H1 (cell line): ENCODE results near the gene VAPA. TPM values are rescaled to one million over a fixed set of nuclear protein-coding genes. Genes with fewer than 3 reads are reported as not detected.

Experiments
- CBX8 ChIP-seq: fragments of 300-800, 300-1000 bp; sonication (generic); IDR thresholded peaks from 2 replicates; pipeline ENCODE4 v1.7.1; 2016; ENCODE audit warnings: low read depth, low read length, borderline replicate concordance
- NRF1 ChIP-seq: IDR thresholded peaks from 2 replicates; pipeline ENCODE4 v1.6.1; 2011; ENCODE audit warnings: mild to moderate bottlenecking, low read depth, low read length, improper control_type of control experiment
- PHF8 ChIP-seq: fragments of 200-600 bp; sonication (generic); conservative IDR thresholded peaks from 2 replicates; pipeline ENCODE4 v1.7.1; 2012; ENCODE audit warnings: low read depth, mild to moderate bottlenecking, inconsistent platforms, low read length, moderate library complexity
- POLR2AphosphoS5 ChIP-seq: IDR thresholded peaks from 2 replicates; pipeline ENCODE4 v1.6.1; 2011; ENCODE audit warnings: low read depth, low read length
- RAD21 ChIP-seq, 2 experiments: IDR thresholded peaks in 1 of 2; conservative IDR thresholded peaks in 1 of 2; 2 replicates each; pipeline ENCODE4 v1.6.1; 2011; ENCODE audit warnings: low read depth in 2 of 2, low read length in 2 of 2, improper control_type of control experiment in 1 of 2, inconsistent platforms in 1 of 2, mild to moderate bottlenecking in 1 of 2, moderate library complexity in 1 of 2
- SIN3A ChIP-seq, 2 experiments: IDR thresholded peaks in 1 of 2; conservative IDR thresholded peaks in 1 of 2; 2 replicates each; pipeline ENCODE4 v1.6.1; 2011 to 2012; ENCODE audit warnings: low read length in 2 of 2, improper control_type of control experiment in 1 of 2, low read depth in 1 of 2, mild to moderate bottlenecking in 1 of 2
- polyA plus RNA-seq, 7 experiments: library from polyadenylated mRNA; depleted of rRNA in 3 of 7; stranded (reverse) in 5 of 7; unstranded in 2 of 7; fragments of >200 nt in 5 of 7; fragments of 200-250 nt in 2 of 7; gene quantifications; 1 replicate in 5 of 7; 2 replicates in 1 of 7; 4 replicates in 1 of 7; pipeline versions ENCODE4 v1.2.1 to v1.2.3, GENCODE V29; 2011 to 2013; ENCODE audit warnings: missing spikeins in 2 of 7, mixed read lengths in 2 of 7
- total RNA-seq: library from RNA; stranded (reverse); fragmentation: NEBNext Ultra II Directional; extraction: Animal tissue kit (Norgen Biotek cat#: 25700); gene quantifications from 2 replicates; pipeline ENCODE4 v1.2.1, GENCODE V29; 2021

The VAPA gene
- total and polyA plus RNA-seq, 2 of the 8 experiments (the other 6 are each of a cell fraction or from before 2014, with no cell fraction given): 79.7 to 130 TPM

- TF ChIP-seq SIN3A (conservative IDR thresholded peaks at IDR 0.05 in 1 of 2, IDR thresholded peaks at IDR 0.05 in 1 of 2; ENCODE audit: low read depth in 1 of 2, low read length in 2 of 2): no peak
- no peak for TF ChIP-seq NRF1
- no peak for TF ChIP-seq PHF8
- no peak for TF ChIP-seq RAD21 (IDR thresholded peaks at IDR 0.05 in 1 of 2, conservative IDR thresholded peaks at IDR 0.05 in 1 of 2; ENCODE audit: low read depth in 2 of 2, low read length in 2 of 2)
- TF ChIP-seq POLR2AphosphoS5: no peak
- no peak for TF ChIP-seq CBX8
These were observed 72.5 kb downstream of the VAPA start (continued) for GRCh38 chr18:9986156-9986930.
